Sigmoid colon (tissue), 7 donors: ENCODE results near the gene ZNF3. TPM values are rescaled to one million over a fixed set of nuclear protein-coding genes. Genes with fewer than 3 reads are reported as not detected.

Experiments used
- DNase-seq: peaks from one replicate; pipeline ENCODE4 v3.0.0-alpha.2; 2019
- H3K27ac ChIP-seq, 4 donors: fragments of 200-600 bp; sonication (generic); one replicate each; pipeline ENCODE4 v1.5.1; 2016 to 2019; ENCODE audit warnings: mild to moderate bottlenecking in 1 of 4
- H3K27me3 ChIP-seq, 3 donors: fragments of 200-600 bp; sonication (generic); one replicate each; pipeline ENCODE4 v1.5.1; 2019; ENCODE audit warnings: mild to moderate bottlenecking in 1 of 3
- H3K36me3 ChIP-seq, 4 donors: fragments of 200-600 bp; sonication (generic); one replicate each; pipeline ENCODE4 v1.5.1; 2016 to 2019
- H3K4me1 ChIP-seq, 4 donors: fragments of 200-600 bp; sonication (generic); one replicate each; pipeline ENCODE4 v1.5.1; 2017 to 2019
- H3K4me3 ChIP-seq, 4 donors: fragments of 200-600 bp; sonication (generic); one replicate each; pipeline ENCODE4 v1.5.1; 2017 to 2019; ENCODE audit warnings: mild to moderate bottlenecking in 2 of 4, moderate library complexity in 1 of 4
- H3K9me3 ChIP-seq, 4 donors: fragments of 200-600 bp in 3 of 4; sonication (generic) in 3 of 4; one replicate each; pipeline versions ENCODE4 v1.5.1 to v1.6.1; 2013 to 2019
- EP300 ChIP-seq, 4 donors: sonication (generic); formaldehyde crosslinking; IDR thresholded peaks; one replicate each; pipeline ENCODE4 v1.6.1; 2017; ENCODE audit warnings: antibody characterized with exemption in 4 of 4
- POLR2A ChIP-seq, 2 donors: fragments of 450-650 bp; IDR thresholded peaks; one replicate each; pipeline ENCODE4 v1.6.1; 2016; ENCODE audit warnings: antibody characterized with exemption in 2 of 2, mild to moderate bottlenecking in 2 of 2, moderate library complexity in 2 of 2
- POLR2AphosphoS5 ChIP-seq, 4 donors: sonication (generic); formaldehyde crosslinking; IDR thresholded peaks; one replicate each; pipeline ENCODE4 v1.6.1; 2017; ENCODE audit warnings: antibody characterized with exemption in 4 of 4
- WGBS, 2 donors: extraction: QIAGEN DNeasy Blood & Tissue Kit; methylation state at CpG; one replicate each; pipeline ENCODE4 v1.1.7; 2013; 5-methylcytosine and 5-hydroxymethylcytosine counted together
- intact Hi-C: fragments of 100-400 bp; cut with DNase I; formaldehyde crosslinking; loops from one replicate; pipeline ENCODE4 v1.15.1; 2023
- polyA plus RNA-seq, 3 donors: library from polyadenylated mRNA; stranded (reverse); fragments of 200-250 nt; gene quantifications; one replicate each; pipeline ENCODE4 v1.2.3, GENCODE V29; 2013
- total RNA-seq, 4 donors: library from RNA; depleted of rRNA; stranded (reverse); fragments of >200 nt; gene quantifications; one replicate each; pipeline ENCODE4 v1.1.0, GENCODE V29; 2016
- TF ChIP-seq, protein P1 (sequence below), 4 experiments: fragments of 450-650 bp in 3 of 4; fragments of 200-600 bp in 1 of 4; IDR thresholded peaks; one replicate each; pipeline ENCODE4 v1.5.1; 2016 to 2019; ENCODE audit warnings: antibody characterized with exemption in 4 of 4, mild to moderate bottlenecking in 3 of 4, moderate library complexity in 2 of 4
- donor health status: healthy with polysubstance abuse.
- donor health status: Bipolar disorder and iron deficiency.
- donor health status: healthy.

The ZNF3 gene
- total and polyA plus RNA-seq, 7 donors = 17.1 to 28.0 (median 19.2) TPM

DNA sequence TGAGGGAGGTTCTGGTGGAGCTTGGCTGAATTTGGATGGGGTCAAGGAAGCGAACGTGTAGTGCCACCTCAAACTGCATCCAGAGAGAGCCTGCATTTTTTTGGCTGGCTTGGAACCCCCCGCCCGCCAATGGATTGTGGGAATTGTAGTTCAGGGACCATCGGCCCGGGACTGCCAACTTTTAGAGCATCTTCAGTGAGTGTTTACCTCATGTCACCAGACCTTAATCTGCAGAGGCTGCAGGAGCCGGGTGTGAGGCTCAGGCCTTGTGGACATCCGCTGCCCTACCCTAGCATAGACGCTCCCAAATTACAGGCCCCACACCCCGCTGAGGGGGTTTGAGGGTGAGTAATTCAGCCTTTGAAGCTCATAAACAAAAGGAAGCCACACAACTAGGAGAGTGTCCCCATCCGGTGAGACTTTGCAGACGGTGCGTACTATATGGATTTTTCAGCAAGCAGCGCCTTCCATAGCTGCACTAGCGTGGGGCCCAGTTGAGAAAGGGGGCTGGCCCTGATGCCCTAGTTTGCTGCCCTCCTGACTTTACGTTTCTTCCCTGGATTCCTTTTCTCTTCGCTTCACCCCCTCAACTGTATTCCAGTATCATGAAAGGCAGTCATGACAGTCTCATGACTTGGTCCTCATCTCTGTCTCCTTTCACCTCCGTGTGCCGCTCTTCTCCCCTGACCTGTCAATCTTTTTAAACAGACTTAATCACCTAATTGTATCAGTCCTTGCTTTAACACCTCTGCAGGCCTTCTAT, 38.6 kb upstream of the ZNF3 start:
- peak; percentile 93 for DNase-seq
- Histone ChIP-seq H3K4me3 (peak overlapping the region; percentile 61 to 81 (median 73)), H3K9me3 (no peaks in the 10 kb centered on the region), H3K27ac (peak overlapping the region; percentile 84 to 91 (median 88)), H3K36me3 (peaks cover 0 to 12% (median 0%) of the 10 kb centered on the region in 4 donors), H3K27me3 (no peaks in the 10 kb centered on the region), H3K4me1 (peaks cover 0 to 20% (median 18%) of the 10 kb centered on the region in 4 donors)
- TF ChIP-seq POLR2AphosphoS5 (IDR thresholded peaks at IDR 0.05) = peak in 1 of 4 donors; percentile 40
- TF ChIP-seq EP300 (IDR thresholded peaks at IDR 0.05) = no peak
- intact Hi-C loops = loop anchor here (2.0 kb wide), 1 partner anchor 19 kb away; the partner anchor contains the start of genes AP4M1 and MCM7
- 27 to 35% methylated on average over 19 of the region's 19 CpGs for WGBS, 2 donors

DNA sequence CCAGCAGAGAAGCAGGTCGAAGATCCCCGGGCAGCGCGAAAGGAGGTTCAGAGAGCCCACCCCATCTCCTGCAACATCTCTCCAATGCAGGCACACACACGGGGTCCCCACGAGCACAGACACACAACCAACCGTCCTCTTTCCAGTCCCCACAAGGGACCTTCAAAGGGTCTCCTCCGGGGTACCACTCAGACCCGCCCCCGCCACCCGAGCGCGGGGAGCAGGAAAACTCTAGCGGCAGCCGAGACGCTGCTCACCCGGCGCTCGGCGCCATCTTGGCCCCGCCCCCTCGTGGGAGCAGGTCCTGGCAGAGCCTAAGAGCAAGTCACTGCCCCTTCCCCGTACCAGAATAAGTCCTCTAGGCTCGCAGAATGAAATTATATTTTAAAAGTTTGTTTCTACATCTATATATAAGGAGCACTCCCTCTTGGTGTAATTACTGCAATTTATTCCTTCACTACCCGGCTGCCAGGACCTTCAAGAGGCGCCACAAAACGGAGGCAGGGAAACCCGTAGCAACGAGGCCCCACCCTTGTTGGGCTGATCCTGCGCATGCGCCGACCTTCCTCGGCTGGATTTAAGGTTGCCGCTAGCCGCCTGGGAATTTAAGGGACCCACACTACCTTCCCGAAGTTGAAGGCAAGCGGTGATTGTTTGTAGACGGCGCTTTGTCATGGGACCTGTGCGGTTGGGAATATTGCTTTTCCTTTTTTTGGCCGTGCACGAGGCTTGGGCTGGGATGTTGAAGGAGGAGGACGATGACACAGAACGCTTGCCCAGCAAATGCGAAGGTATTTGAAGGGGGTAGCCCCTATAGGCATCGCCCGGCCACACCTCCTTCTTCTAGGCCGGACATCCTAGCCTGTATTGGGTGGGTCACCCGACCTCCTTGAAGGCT, 37.8 kb upstream of the ZNF3 start, which contains the start of the genes CNPY4 and TAF6:
TSS of gene CNPY4 (plus strand) at position 563 of the 898 bp plus-strand sequence. CDS start at position 674, 111 bp downstream.
TSS of gene TAF6 (minus strand) at position 287 of the 898 bp plus-strand sequence. CDS start 5,149 bp downstream, outside the sequence.
- Histone ChIP-seq H3K9me3 (no peaks in the 10 kb centered on the region), H3K4me1 (peaks cover 0 to 20% (median 18%) of the 10 kb centered on the region in 4 donors), H3K27me3 (no peaks in the 10 kb centered on the region), H3K27ac (peak within 1 kb of the TSS; percentile 84 to 91 (median 88)), H3K4me3 (peak within 1 kb of the TSS; percentile 61 to 81 (median 73)), H3K36me3 (peaks cover 0 to 11% (median 0%) of the 10 kb centered on the region in 4 donors)
- 0% methylated on average over 49 of the region's 49 CpGs for WGBS, 2 donors
- intact Hi-C loops = loop anchor here (2.0 kb wide), 1 partner anchor 19 kb away; the partner anchor contains the start of genes AP4M1 and MCM7
- peak; percentile 98 for DNase-seq
- TF ChIP-seq, protein P1, sequence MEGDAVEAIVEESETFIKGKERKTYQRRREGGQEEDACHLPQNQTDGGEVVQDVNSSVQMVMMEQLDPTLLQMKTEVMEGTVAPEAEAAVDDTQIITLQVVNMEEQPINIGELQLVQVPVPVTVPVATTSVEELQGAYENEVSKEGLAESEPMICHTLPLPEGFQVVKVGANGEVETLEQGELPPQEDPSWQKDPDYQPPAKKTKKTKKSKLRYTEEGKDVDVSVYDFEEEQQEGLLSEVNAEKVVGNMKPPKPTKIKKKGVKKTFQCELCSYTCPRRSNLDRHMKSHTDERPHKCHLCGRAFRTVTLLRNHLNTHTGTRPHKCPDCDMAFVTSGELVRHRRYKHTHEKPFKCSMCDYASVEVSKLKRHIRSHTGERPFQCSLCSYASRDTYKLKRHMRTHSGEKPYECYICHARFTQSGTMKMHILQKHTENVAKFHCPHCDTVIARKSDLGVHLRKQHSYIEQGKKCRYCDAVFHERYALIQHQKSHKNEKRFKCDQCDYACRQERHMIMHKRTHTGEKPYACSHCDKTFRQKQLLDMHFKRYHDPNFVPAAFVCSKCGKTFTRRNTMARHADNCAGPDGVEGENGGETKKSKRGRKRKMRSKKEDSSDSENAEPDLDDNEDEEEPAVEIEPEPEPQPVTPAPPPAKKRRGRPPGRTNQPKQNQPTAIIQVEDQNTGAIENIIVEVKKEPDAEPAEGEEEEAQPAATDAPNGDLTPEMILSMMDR (IDR thresholded peaks at IDR 0.05) = peak in 1 of 4 experiments; percentile 13
- TF ChIP-seq EP300 (IDR thresholded peaks at IDR 0.05) (no peak), POLR2A (IDR thresholded peaks at IDR 0.05) (peak; percentile 49 to 68), POLR2AphosphoS5 (IDR thresholded peaks at IDR 0.05) (peak; percentile 62 to 90 (median 77))

DNA sequence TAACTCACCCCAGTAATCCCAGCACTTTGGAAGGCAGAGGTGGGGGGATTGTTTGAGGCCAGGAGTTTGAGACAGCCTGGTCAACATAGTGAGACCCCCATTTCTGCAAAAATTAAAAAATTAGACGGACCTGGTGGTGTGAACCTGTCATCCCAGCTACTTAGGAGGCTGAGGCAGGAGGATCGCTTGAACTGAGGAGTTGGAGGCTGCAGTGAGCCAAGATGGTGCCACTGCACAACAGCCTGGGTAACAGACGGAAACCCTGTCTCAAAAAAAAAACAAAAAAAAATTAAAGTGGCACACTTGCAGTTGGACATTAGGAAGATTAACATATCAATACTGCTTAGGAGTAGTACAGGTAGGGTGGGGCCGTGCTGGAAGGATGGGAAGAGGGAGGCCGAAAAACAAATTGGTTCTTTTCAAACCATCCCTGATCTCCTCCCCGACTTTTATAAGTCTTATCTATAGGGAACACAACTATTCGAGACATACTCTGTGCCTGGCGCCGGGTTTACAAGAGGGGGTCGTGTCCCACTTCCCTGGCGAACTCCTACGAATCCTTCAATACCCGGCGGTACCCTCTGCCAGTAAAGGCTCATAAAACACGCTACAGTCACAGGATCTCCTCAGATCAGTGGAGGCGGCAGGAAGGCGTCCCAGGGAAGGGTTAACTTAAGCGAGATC, 37.0 kb upstream of the ZNF3 start:
- DNase-seq = no peak
- Histone ChIP-seq H3K27ac (peak overlapping the region; percentile 84 to 91 (median 88)), H3K36me3 (peaks cover 0 to 14% (median 3%) of the 10 kb centered on the region in 4 donors)

DNA sequence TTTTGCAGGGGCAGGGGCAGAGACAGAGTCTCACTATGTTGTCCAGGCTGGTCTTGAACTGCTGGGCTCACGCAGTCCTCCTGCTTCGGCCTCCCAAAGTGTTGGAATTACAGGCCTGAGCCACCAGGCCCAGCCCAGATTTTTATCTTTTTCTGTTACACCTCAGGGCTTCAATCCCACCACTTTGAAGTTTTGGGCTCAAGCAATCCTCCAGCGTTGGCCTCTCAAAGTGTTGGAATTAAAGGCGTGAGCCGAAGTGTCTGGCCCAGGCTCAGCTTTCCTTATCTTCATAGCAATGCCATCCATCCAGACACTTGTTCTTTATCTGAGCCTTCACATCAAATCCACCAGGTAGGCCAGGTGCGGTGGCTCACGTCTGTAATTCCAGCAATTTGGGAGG, 33.5 kb upstream of the ZNF3 start:
- H3K36me3 ChIP-seq = peaks cover 15 to 42% (median 25%) of the 10 kb centered on the region in 4 donors
- WGBS, 2 donors = 94 to 95% methylated on average over 7 of the region's 7 CpGs

More for the DNA sequence above, 37.0 kb upstream of the ZNF3 start:
- Histone ChIP-seq H3K27me3 (no peaks in the 10 kb centered on the region), H3K4me1 (peaks cover 0 to 20% (median 18%) of the 10 kb centered on the region in 4 donors), H3K4me3 (peak overlapping the region; percentile 61 to 81 (median 73)), H3K9me3 (no peaks in the 10 kb centered on the region)
- intact Hi-C loops = loop anchor here (2.0 kb wide), 1 partner anchor 18 kb away; the partner anchor contains the start of genes AP4M1 and MCM7
- WGBS, 2 donors = 17 to 21% methylated on average over 18 of the region's 18 CpGs
- no peak for TF ChIP-seq POLR2A (IDR thresholded peaks at IDR 0.05)
- TF ChIP-seq, protein P1 (IDR thresholded peaks at IDR 0.05) = no peak
- no peak for TF ChIP-seq POLR2AphosphoS5 (IDR thresholded peaks at IDR 0.05)
- TF ChIP-seq EP300 (IDR thresholded peaks at IDR 0.05) = no peak

More for the DNA sequence above, 33.5 kb upstream of the ZNF3 start:
- Histone ChIP-seq H3K4me1 (peaks cover 0 to 11% (median 10%) of the 10 kb centered on the region in 4 donors), H3K27me3 (no peaks in the 10 kb centered on the region), H3K4me3 (no peak overlapping the region), H3K9me3 (no peaks in the 10 kb centered on the region), H3K27ac (no peak overlapping the region)
- intact Hi-C loops = no loop called here
- DNase-seq = no peak
- TF ChIP-seq, protein P1 (IDR thresholded peaks at IDR 0.05) = no peak
- TF ChIP-seq EP300 (IDR thresholded peaks at IDR 0.05) (no peak), POLR2A (IDR thresholded peaks at IDR 0.05) (no peak), POLR2AphosphoS5 (IDR thresholded peaks at IDR 0.05) (no peak)
